ENCODE measurements around the gene BTBD19. TPM values are rescaled to one million over a fixed set of nuclear protein-coding genes. Genes with fewer than 3 reads are reported as not detected.
A peak's percentile ranks its signal among the peaks of the same experiment; 100 is the strongest.

Gene BTBD19
- total and polyA plus RNA-seq, 2 donors (not counting 1 experiment from before 2014, with no cell fraction given): 0.75 to 2.3 TPM

DNA sequence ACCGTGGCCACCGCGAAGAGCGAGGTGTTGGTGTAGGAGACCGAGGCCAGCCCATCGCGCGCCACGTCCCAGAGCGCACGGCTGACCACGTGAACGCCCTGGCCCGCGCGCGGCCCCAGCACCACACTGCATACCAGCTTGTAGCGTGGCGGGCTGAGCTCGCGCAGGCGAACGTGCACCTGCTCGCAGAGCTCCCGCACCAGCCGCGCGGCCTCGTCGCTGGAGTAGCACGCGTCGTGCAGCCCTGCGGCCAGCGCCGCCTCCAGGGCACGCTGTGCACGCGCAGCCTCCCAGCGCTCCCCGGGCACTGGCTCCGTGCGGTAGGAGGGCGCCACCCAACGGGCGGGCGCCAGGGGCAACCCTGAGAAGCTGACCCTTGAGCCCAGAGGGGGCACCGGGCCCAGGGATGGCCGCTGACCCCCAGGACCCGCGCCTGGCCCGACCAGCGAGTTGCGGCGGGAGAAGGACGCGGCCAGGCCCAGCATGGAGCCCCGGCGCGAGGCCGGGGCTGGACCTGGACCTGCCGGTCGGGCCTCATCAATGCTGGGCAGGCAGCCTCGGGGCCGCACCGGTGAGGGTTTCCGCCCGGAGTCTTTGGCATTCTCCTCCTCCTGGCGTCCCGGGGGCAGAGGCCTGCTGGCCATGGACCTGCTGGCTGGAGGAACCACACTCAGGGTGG, 2.2 kb upstream of the BTBD19 start:
- DNase-seq (no peak), ATAC-seq (ENCODE audit: low read depth) (no peak)
- Histone ChIP-seq H3K4me1 (ENCODE audit: control insufficient read depth in 2 of 2, insufficient read depth in 2 of 2, low read length in 2 of 2) (peaks cover 51 to 67% of the 10 kb centered on the region in 2 donors), H3K79me2 (ENCODE audit: control insufficient read depth, insufficient read depth, low read length) (peaks cover 5% of the 10 kb centered on the region), H3K9ac (ENCODE audit: low read length) (no peak overlapping the region), H3K9me3 (ENCODE audit: control extremely low read depth in 1 of 3, control insufficient read depth in 2 of 3, insufficient read depth in 1 of 3, low read length in 2 of 3) (peaks cover 0 to 3% (median 0%) of the 10 kb centered on the region in 3 donors), H4K20me1 (ENCODE audit: control insufficient read depth, insufficient read depth, low read length, poor library complexity, severe bottlenecking) (no peaks in the 10 kb centered on the region), H3K27ac (ENCODE audit: low read length in 2 of 2) (peak overlapping the region; percentile 91 to 95), H3K27me3 (replicated peaks in 1 of 4; ENCODE audit: control extremely low read depth in 1 of 4, control insufficient read depth in 3 of 4, insufficient read depth in 4 of 4, low read length in 3 of 4) (no peaks in the 10 kb centered on the region), H2AFZ (ENCODE audit: insufficient read depth, low read depth, low read length, poor library complexity, severe bottlenecking) (no peak overlapping the region), H3K36me3 (replicated peaks in 1 of 2; ENCODE audit: control extremely low read depth in 1 of 2, control insufficient read depth in 1 of 2, extremely low read depth in 1 of 2, insufficient read depth in 2 of 2, low read length in 1 of 2) (peaks cover 0 to 21% of the 10 kb centered on the region in 2 experiments), H3K4me2 (replicated peaks; ENCODE audit: low read depth, low read length, poor library complexity, severe bottlenecking) (no peak overlapping the region), H3K4me3 (ENCODE audit: control extremely low read depth in 1 of 5, extremely low read depth in 1 of 5, insufficient read depth in 1 of 5, low read depth in 2 of 5, low read length in 4 of 5) (no peak overlapping the region)
- H3K4me1 Mint-ChIP-seq: peaks cover 65% of the 10 kb centered on the region
- no peaks in the 10 kb centered on the region for H3K9me3 Mint-ChIP-seq (ENCODE audit: insufficient read depth)
- ChIA-PET POLR2A (interaction anchor here (4.3 kb wide), 1 partner anchor 13 kb away, joined by 59 read pairs; no protein-coding TSS in a partner anchor), CTCF (interaction anchor here (1.1 to 1.7 kb wide), 2 partner anchors 13 to 77 kb away, joined by 3 to 7 read pairs; no protein-coding TSS in a partner anchor)
- TF ChIP-seq CTCF (IDR thresholded peaks at IDR 0.05) (no peak), EZH2 (IDR thresholded peaks at IDR 0.05; ENCODE audit: borderline replicate concordance, insufficient read depth, low read depth, low read length, poor library complexity, severe bottlenecking) (no peak)
- no peaks in the 10 kb centered on the region for H3K27me3 Mint-ChIP-seq
- H3K4me3 Mint-ChIP-seq: no peak overlapping the region
- WGBS (ENCODE audit: insufficient coverage): 99% methylated on average over 67 of the region's 70 CpGs
- intact Hi-C loops (cut with micrococcal nuclease): no loop called here
- peak overlapping the region; percentile 99 for H3K27ac Mint-ChIP-seq
